CD8-positive, alpha-beta memory T cell (primary cell): ENCODE data around the gene TMEM184B. TPM values are rescaled to one million over a fixed set of nuclear protein-coding genes. Genes with fewer than 3 reads are reported as not detected.
A peak's percentile ranks its signal among the peaks of the same experiment; 100 is the strongest.

Source experiments
- CTCF ChIA-PET: fragments of 350-600 bp; sonication (Branson Sonifier 250); formaldehyde crosslinking; loops from one replicate; lab custom pipeline; 2021; ENCODE audit warnings: antibody characterized with exemption; lab: Charles Lee
- POLR2A ChIA-PET: fragments of 350-600 bp; sonication (Branson Sonifier 250); formaldehyde crosslinking; loops from one replicate; lab custom pipeline; 2021; ENCODE audit warnings: antibody characterized with exemption; lab: Charles Lee
- DNase-seq, 5 donors: peaks; one replicate each; pipeline versions ENCODE4 v3.0.0 to v3.0.0-alpha.2; 2020 to 2022; ENCODE audit warnings: mixed read lengths in 1 of 5
- H3K27ac ChIP-seq: one replicate; pipeline ENCODE4 v1.7.0; 2013; ENCODE audit warnings: low read depth, mild to moderate bottlenecking, low read length, moderate library complexity
- H3K27me3 ChIP-seq: 2 replicates; pipeline ENCODE4 v1.7.0; 2013; ENCODE audit warnings: low read length, mild to moderate bottlenecking; ENCODE audit not compliant: insufficient read depth, poor library complexity, severe bottlenecking
- H3K36me3 ChIP-seq: 2 replicates; pipeline ENCODE4 v1.7.0; 2013; ENCODE audit warnings: mild to moderate bottlenecking, low read length, moderate library complexity; ENCODE audit not compliant: insufficient read depth
- H3K4me1 ChIP-seq: 2 replicates; pipeline ENCODE4 v1.7.0; 2013; ENCODE audit warnings: mild to moderate bottlenecking, low read length, moderate library complexity; ENCODE audit not compliant: insufficient read depth
- H3K4me3 ChIP-seq: 2 replicates; pipeline ENCODE4 v1.7.0; 2013; ENCODE audit warnings: mild to moderate bottlenecking, low read length
- H3K9me3 ChIP-seq: 2 replicates; pipeline ENCODE4 v1.7.0; 2013; ENCODE audit warnings: mild to moderate bottlenecking, low read length
- H3K27ac Mint-ChIP-seq, 8 donors: one replicate each; pipeline ENCODE4 v1.8.0; 2020 to 2021; ENCODE audit warnings: mixed read lengths in 8 of 8, mild to moderate bottlenecking in 6 of 8, inconsistent platforms in 3 of 8, moderate library complexity in 3 of 8
- H3K27me3 Mint-ChIP-seq, 2 donors: one replicate each; pipeline ENCODE4 v1.8.0; 2020 to 2021; ENCODE audit warnings: mixed read lengths in 2 of 2, mild to moderate bottlenecking in 1 of 2, moderate library complexity in 1 of 2
- H3K36me3 Mint-ChIP-seq, 3 donors: one replicate each; pipeline ENCODE4 v1.8.0; 2020 to 2021; ENCODE audit warnings: mixed read lengths in 3 of 3, inconsistent platforms in 1 of 3, mild to moderate bottlenecking in 1 of 3
- H3K4me1 Mint-ChIP-seq, 3 donors: one replicate each; pipeline ENCODE4 v1.8.0; 2020 to 2021; ENCODE audit warnings: mixed read lengths in 3 of 3, inconsistent platforms in 1 of 3, mild to moderate bottlenecking in 1 of 3
- H3K4me3 Mint-ChIP-seq, 7 donors: one replicate each; pipeline ENCODE4 v1.8.0; 2020 to 2021; ENCODE audit warnings: mixed read lengths in 7 of 7, mild to moderate bottlenecking in 6 of 7, moderate library complexity in 4 of 7, inconsistent platforms in 2 of 7
- H3K9me3 Mint-ChIP-seq, 5 donors: one replicate each; pipeline ENCODE4 v1.8.0; 2020 to 2022; ENCODE audit warnings: mixed read lengths in 5 of 5, mild to moderate bottlenecking in 3 of 5, moderate library complexity in 2 of 5, inconsistent platforms in 1 of 5
- polyA plus RNA-seq: library from polyadenylated mRNA; unstranded; fragments of 300-500 nt; fragmentation: Illumina TruSeq; gene quantifications from one replicate; pipeline ENCODE4 v1.2.3, GENCODE V29; 2021
- total RNA-seq, 2 experiments: library from RNA; stranded (reverse); gene quantifications; one replicate each; pipeline ENCODE4 v1.2.3, GENCODE V29; 2021

TMEM184B gene
- total and polyA plus RNA-seq, 3 experiments from 2014 or later, result 23.4 to 31.7 (median 29.0) TPM

DNA sequence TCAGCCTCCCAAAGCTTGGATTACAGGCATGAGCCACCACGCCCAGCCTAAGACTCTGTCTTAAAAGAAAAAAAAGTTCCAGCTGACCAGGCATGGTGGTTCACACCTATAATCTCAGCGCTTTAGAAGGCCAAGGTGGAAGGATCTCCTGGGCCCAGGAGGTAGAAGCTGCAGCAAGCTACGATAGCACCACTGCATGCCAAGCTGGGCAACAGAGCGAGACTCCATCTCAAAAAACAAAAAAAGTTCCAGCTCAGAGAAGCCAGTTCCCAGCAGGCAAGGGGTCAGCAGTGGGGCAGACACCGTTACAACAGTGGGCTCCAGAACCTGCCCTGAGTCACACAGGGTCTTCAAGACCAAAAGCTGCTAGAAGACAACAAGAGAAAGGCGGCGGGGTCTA lies 3.3 kb downstream of the TMEM184B start:
- no peak overlapping the region for H3K4me3 ChIP-seq
- no peaks in the 10 kb centered on the region for H3K36me3 ChIP-seq
- CTCF ChIA-PET, result no interaction called here
- Mint-ChIP-seq H3K9me3 (no peaks in the 10 kb centered on the region), H3K27ac (peak overlapping the region in 5 of 8 donors; percentile 58 to 96 (median 92)), H3K4me1 (peaks cover 61 to 82% (median 69%) of the 10 kb centered on the region in 3 donors), H3K27me3 (no peaks in the 10 kb centered on the region), H3K4me3 (peak overlapping the region in 1 of 7 donors; percentile 86), H3K36me3 (peaks cover 0 to 12% (median 0%) of the 10 kb centered on the region in 3 donors)
- H3K4me1 ChIP-seq, result peaks cover 51% of the 10 kb centered on the region
- H3K27me3 ChIP-seq, result no peaks in the 10 kb centered on the region
- H3K27ac ChIP-seq, result no peak overlapping the region
- DNase-seq, result no peak
- no peaks in the 10 kb centered on the region for H3K9me3 ChIP-seq
- POLR2A ChIA-PET, result no interaction called here

DNA sequence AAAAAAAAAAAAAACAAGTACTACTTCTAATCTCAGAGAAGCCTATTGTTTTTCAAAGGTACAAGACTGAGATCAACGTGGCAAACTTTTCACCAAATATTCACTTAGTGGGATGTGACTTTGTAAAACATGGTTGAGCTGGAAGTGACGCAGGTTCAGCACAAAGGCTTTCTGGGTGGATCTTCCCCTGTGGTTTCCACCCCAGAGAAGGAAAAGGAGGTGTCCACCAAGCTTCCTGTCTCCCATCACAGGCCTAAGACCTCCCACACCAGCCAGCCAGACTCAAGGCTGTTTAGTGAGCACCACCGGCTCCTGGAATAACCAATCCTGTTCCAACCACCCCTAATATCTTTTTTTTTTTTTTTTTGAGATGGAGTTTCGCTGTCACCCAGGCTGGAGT lies 5.7 kb downstream of the TMEM184B start:
- Histone ChIP-seq H3K9me3 (no peaks in the 10 kb centered on the region), H3K4me3 (peak overlapping the region; percentile 27), H3K4me1 (peaks cover 42% of the 10 kb centered on the region), H3K27ac (peak overlapping the region; percentile 57), H3K27me3 (no peaks in the 10 kb centered on the region), H3K36me3 (no peaks in the 10 kb centered on the region)
- Mint-ChIP-seq H3K27ac (peak overlapping the region; percentile 68 to 97 (median 92)), H3K4me3 (peak overlapping the region; percentile 28 to 73 (median 44)), H3K36me3 (peaks cover 0 to 13% (median 4%) of the 10 kb centered on the region in 3 donors), H3K4me1 (peaks cover 60 to 78% (median 68%) of the 10 kb centered on the region in 3 donors), H3K9me3 (no peaks in the 10 kb centered on the region), H3K27me3 (no peaks in the 10 kb centered on the region)
- CTCF ChIA-PET, result interaction anchor here (1.0 to 1.4 kb wide), 2 partner anchors 24 to 152 kb away, joined by 3 read pairs; no protein-coding TSS in a partner anchor
- DNase-seq, result peak; percentile 24 to 81 (median 73)
- POLR2A ChIA-PET, result interaction anchor here (0.6 to 0.7 kb wide), 3 partner anchors 282 to 638 kb away, joined by 3 to 6 read pairs (median 3); no protein-coding TSS in a partner anchor

DNA sequence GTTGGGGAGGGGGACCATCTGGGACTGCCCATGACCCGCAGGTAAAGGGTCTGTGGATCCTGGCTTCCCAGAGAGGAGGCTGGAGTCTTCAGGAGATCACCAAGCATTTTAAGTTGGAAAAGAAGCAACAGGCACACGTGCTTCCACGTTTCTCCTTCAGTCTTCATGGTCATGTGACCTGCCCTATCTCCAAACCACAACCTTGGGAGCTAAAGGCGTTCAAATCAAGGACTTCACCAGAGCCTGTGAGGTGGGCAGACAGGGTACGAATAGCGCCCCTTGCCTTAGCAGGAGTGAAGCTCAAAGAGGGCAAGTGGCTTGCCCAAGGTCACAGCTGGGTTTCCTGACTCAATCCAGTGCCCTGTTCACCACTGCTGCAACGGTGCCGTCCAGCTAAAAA lies 6.7 kb downstream of the TMEM184B start:
- peaks cover 0 to 11% (median 4%) of the 10 kb centered on the region in 3 donors for H3K36me3 Mint-ChIP-seq
- Histone ChIP-seq H3K4me3 (peak overlapping the region; percentile 27), H3K27ac (peak overlapping the region; percentile 57), H3K27me3 (no peaks in the 10 kb centered on the region), H3K4me1 (peaks cover 33% of the 10 kb centered on the region), H3K9me3 (no peaks in the 10 kb centered on the region), H3K36me3 (no peaks in the 10 kb centered on the region)
- ChIA-PET CTCF (interaction anchor here (0.6 to 1.0 kb wide), 3 partner anchors 25 to 152 kb away, joined by 3 read pairs; no protein-coding TSS in a partner anchor), POLR2A (interaction anchor here (0.6 kb wide), 1 partner anchor 637 kb away, joined by 3 read pairs; no protein-coding TSS in a partner anchor)
- no peaks in the 10 kb centered on the region for H3K9me3 Mint-ChIP-seq
- DNase-seq, result no peak
- H3K4me3 Mint-ChIP-seq, result no peak overlapping the region
- no peaks in the 10 kb centered on the region for H3K27me3 Mint-ChIP-seq
- peak overlapping the region in 4 of 8 donors; percentile 66 to 93 (median 82) for H3K27ac Mint-ChIP-seq
- peaks cover 59 to 76% (median 67%) of the 10 kb centered on the region in 3 donors for H3K4me1 Mint-ChIP-seq

DNA sequence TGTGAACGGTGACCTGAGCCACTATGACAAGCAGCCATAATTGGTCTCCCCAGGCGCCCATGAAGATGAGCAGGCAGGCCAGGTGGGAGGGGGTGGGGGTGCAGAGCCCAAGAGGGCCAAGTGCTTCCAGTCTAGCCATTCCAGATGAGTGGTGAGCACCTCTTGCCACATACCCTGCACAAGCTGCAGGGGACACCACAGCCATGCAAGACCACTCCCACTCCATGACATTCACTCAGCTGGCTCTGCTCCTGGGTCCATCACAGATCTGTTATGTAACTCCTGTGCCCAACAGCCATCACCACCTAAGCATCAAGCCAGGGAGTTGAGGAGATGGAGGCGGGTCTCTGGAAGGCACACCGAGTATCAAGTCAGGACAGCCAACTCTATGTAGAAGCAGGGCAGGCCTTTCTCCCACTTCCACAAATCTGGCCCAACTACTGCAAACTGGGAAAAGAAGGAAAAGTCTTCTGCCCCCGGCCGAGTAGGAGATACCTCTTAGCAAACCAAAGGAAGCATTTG lies 8.4 kb downstream of the TMEM184B start:
- Histone ChIP-seq H3K27me3 (no peaks in the 10 kb centered on the region), H3K4me3 (no peak overlapping the region), H3K9me3 (no peaks in the 10 kb centered on the region), H3K36me3 (no peaks in the 10 kb centered on the region), H3K27ac (no peak overlapping the region), H3K4me1 (peaks cover 24% of the 10 kb centered on the region)
- Mint-ChIP-seq H3K4me3 (no peak overlapping the region), H3K4me1 (peaks cover 50 to 70% (median 60%) of the 10 kb centered on the region in 3 donors), H3K27me3 (no peaks in the 10 kb centered on the region), H3K27ac (peak overlapping the region in 3 of 8 donors; percentile 50 to 78 (median 55)), H3K36me3 (peaks cover 0 to 14% (median 4%) of the 10 kb centered on the region in 3 donors), H3K9me3 (no peaks in the 10 kb centered on the region)
- CTCF ChIA-PET, result no interaction called here
- POLR2A ChIA-PET, result interaction anchor here (0.7 kb wide), 1 partner anchor 88 kb away, joined by 3 read pairs; no protein-coding TSS in a partner anchor
- DNase-seq, result no peak

DNA sequence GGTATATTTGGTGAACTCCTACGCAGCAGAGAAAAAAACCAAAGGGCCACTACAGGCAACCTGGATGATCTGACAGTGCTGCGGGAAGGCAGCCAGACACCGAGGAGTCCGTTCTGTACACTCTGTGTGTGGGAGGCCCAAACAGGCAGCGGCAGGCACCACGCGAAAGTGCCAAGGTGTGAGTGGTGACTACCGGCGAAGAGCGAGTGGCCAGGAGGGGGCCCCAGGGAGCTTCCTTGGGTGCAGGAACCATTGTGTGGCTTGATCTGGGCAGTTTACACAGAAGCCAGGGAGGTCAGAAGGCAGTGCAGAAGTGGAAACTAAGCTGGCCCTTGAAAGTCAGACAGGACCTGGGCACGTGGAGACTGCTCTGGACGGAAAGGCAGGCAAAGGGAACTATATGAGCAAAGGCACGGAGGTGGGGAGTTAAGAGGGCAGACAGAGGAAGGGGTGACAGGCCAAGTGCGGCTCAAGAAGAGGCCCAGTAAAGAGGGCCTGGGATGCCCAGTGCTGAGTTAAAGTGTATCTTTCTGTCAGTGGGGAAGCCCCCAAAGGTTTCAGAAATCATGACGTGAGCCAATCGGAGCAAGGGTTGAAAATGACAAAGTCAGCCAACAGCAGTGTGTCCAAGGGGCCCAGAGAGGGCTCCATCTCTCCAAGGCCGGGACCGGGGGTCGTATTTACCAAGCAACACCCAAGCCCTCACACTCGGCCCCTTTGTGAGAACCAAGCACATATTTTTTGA lies 10.6 kb downstream of the TMEM184B start:
- ChIA-PET CTCF (interaction anchor here (1.7 kb wide), 1 partner anchor 13 kb away, joined by 3 read pairs; no protein-coding TSS in a partner anchor), POLR2A (interaction anchor here (1.2 kb wide), 1 partner anchor 10 kb away, joined by 3 read pairs; the partner anchor contains the start of gene TMEM184B)
- no peak overlapping the region for H3K27ac ChIP-seq
- Mint-ChIP-seq H3K27me3 (peaks cover 0 to 2% of the 10 kb centered on the region in 2 donors), H3K4me1 (peaks cover 42 to 58% (median 53%) of the 10 kb centered on the region in 3 donors), H3K9me3 (no peaks in the 10 kb centered on the region), H3K27ac (peak overlapping the region in 5 of 8 donors; percentile 55 to 87 (median 80)), H3K4me3 (peak overlapping the region in 1 of 7 donors; percentile 21), H3K36me3 (peaks cover 0 to 16% (median 4%) of the 10 kb centered on the region in 3 donors)
- peaks cover 17% of the 10 kb centered on the region for H3K4me1 ChIP-seq
- H3K27me3 ChIP-seq, result no peaks in the 10 kb centered on the region
- peak in 3 of 5 donors; percentile 24 to 60 (median 29) for DNase-seq
- no peak overlapping the region for H3K4me3 ChIP-seq
- no peaks in the 10 kb centered on the region for H3K36me3 ChIP-seq
- H3K9me3 ChIP-seq, result no peaks in the 10 kb centered on the region

DNA sequence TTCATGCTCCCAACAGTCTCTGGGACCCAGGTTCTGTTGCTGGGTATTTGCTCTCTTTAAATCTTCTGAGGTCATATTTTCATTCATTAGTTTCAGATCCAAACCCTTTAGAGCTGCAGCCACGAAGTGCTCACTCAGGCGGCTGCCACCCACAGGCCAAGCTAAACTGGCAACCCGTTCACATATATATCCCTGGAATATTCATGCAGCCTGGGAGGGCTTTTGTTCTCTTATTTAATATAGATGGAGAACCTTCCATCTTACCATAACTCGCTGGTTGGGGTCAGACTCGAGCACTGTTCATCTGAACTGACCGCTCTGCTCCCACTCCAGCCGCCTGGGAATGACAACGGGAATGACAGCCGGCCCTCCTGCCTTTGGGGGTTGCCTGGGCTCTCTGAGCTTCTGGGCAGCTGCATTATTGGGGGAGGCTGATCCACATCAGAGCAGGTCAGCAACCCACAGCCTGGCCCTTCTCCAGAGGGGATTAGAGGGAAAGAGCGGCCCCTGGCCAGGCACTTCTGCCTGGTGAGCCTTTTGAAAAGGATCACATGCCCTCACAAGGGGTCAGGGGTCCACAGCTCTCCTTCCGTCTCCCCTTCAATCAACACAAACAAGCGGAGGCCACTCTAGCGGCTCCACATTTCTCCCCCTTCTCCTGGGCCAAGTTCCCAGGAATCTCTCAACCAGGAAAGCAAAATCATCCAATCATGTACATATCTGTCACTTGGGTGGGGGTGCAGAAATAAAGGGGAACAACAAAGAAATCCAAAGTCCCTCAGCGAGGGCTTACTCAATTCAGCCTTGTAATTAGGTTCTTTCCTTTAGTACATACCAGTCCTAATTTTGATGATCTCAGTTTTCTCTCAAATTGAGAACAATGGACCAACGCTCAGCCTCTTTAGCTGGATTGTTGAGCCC lies 11.8 kb downstream of the TMEM184B start:
- peaks cover 32 to 48% (median 46%) of the 10 kb centered on the region in 3 donors for H3K4me1 Mint-ChIP-seq
- H3K27me3 Mint-ChIP-seq, result peaks cover 0 to 2% of the 10 kb centered on the region in 2 donors
- DNase-seq, result no peak
- H3K4me3 Mint-ChIP-seq, result peak overlapping the region in 2 of 7 donors; percentile 29 to 58
- POLR2A ChIA-PET, result interaction anchor here (1.2 kb wide), 1 partner anchor 11 kb away, joined by 3 read pairs; the partner anchor contains the start of gene TMEM184B
- peak overlapping the region; percentile 49 to 90 (median 86) for H3K27ac Mint-ChIP-seq
- CTCF ChIA-PET, result interaction anchor here (0.5 to 1.7 kb wide), 2 partner anchors 12 to 1338 kb away, joined by 3 to 4 read pairs; no protein-coding TSS in a partner anchor
- no peak overlapping the region for H3K27ac ChIP-seq
- no peaks in the 10 kb centered on the region for H3K27me3 ChIP-seq
- no peaks in the 10 kb centered on the region for H3K36me3 ChIP-seq
- no peak overlapping the region for H3K4me3 ChIP-seq
- H3K4me1 ChIP-seq, result peaks cover 5% of the 10 kb centered on the region
- no peaks in the 10 kb centered on the region for H3K9me3 ChIP-seq
- peaks cover 0 to 16% (median 4%) of the 10 kb centered on the region in 3 donors for H3K36me3 Mint-ChIP-seq
- H3K9me3 Mint-ChIP-seq, result no peaks in the 10 kb centered on the region

DNA sequence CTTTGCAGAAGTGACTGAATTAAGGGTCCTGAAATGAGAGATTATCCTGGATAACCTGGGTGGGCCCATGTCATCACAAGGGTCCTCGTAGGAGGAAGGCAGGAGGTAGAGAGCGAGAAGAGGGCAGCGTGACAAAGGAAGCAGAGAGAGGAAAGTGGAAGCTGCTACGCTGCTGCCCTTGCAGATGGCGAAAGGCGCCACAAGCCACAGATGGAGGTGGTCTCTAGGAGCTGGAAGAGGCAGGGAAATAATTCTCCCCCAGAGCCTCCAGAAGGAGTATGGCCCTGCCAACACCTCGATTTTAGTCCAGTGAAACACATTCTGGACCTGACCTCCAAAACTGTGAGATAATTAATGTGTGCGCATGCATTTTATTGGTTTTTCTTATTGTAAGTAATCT lies 13.4 kb downstream of the TMEM184B start:
- Histone ChIP-seq H3K4me1 (no peaks in the 10 kb centered on the region), H3K9me3 (no peaks in the 10 kb centered on the region), H3K27me3 (no peaks in the 10 kb centered on the region), H3K27ac (no peak overlapping the region), H3K4me3 (no peak overlapping the region), H3K36me3 (no peaks in the 10 kb centered on the region)
- peak overlapping the region in 1 of 8 donors; percentile 45 for H3K27ac Mint-ChIP-seq
- ChIA-PET CTCF (no interaction called here), POLR2A (no interaction called here)
- DNase-seq, result no peak
- peaks cover 0 to 2% of the 10 kb centered on the region in 2 donors for H3K27me3 Mint-ChIP-seq
- H3K36me3 Mint-ChIP-seq, result peaks cover 0 to 13% (median 4%) of the 10 kb centered on the region in 3 donors
- H3K4me1 Mint-ChIP-seq, result peaks cover 24 to 41% (median 36%) of the 10 kb centered on the region in 3 donors
- H3K9me3 Mint-ChIP-seq, result no peaks in the 10 kb centered on the region
- H3K4me3 Mint-ChIP-seq, result no peak overlapping the region
